PC-9 (cell line): ENCODE results near the gene CABYR.
"Not testable (repeated sequence)": the region's sequence is repeated elsewhere in the genome, so short reads cannot be mapped to it uniquely, and the experiment has no call there.

Experiments used
- CTCF ChIP-seq: fragments of 200-600 bp; sonication (generic); conservative IDR thresholded peaks from 2 replicates; pipeline ENCODE4 v1.6.1; 2017; ENCODE audit warnings: mixed run types, antibody characterized with exemption, mild to moderate bottlenecking, moderate library complexity
- EZH2 ChIP-seq: fragments of 200-600 bp; sonication (generic); IDR thresholded peaks from 2 replicates; pipeline ENCODE4 v1.8.0; 2017; ENCODE audit warnings: antibody characterized with exemption, low read depth

- not testable (repeated sequence) for TF ChIP-seq CTCF, EZH2
Observed at GRCh38 chr18:24149591-24149990, 10.7 kb downstream of the CABYR start.
